GM19467 (cell line): ENCODE data around the gene SIGLECL1.

ENCODE experiments used
- ATAC-seq: cut with Tn5 transposase; IDR thresholded peaks from one replicate; pipeline ENCODE4 v1.9.1; 2021; ENCODE audit warnings: mild to moderate bottlenecking, moderate library complexity; ENCODE audit not compliant: unreplicated experiment

The SIGLECL1 gene

DNA sequence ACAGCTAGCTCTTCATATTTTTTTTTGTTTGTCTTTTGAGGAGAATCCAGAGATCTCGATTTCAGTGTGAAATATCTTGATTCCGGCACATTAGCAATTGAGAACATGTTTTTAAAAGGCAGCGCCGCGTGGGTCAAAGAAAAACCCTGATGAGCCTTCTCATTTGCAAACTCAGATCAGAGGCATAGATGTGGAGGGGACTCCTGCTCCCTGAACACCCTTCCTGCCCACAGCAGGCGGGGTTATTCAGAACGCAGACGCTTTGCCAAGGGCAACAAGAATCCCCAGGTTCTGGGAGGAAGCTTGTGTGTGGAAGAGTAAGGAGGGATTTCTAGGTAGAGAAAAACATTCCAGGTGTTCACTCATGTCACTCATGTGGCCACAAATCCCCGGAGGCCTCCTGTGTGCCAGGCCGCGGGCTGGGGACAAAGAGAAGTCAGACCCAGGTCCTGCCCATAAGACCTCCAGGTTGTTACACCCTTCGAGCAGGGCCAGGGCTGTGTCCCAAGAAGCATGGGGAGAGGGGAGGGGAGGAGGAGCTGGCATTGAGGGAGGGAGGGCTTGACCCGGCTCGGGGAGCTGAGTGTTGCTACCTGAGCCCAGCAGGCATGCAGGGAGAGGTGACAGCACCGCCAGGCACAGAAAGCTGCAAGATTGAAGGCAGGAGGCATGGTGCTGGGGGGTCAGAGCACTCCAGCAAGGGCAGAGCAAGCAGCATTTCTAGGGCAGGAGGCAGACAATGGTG lies 44.7 kb downstream of the SIGLECL1 start:
- no peak for ATAC-seq

DNA sequence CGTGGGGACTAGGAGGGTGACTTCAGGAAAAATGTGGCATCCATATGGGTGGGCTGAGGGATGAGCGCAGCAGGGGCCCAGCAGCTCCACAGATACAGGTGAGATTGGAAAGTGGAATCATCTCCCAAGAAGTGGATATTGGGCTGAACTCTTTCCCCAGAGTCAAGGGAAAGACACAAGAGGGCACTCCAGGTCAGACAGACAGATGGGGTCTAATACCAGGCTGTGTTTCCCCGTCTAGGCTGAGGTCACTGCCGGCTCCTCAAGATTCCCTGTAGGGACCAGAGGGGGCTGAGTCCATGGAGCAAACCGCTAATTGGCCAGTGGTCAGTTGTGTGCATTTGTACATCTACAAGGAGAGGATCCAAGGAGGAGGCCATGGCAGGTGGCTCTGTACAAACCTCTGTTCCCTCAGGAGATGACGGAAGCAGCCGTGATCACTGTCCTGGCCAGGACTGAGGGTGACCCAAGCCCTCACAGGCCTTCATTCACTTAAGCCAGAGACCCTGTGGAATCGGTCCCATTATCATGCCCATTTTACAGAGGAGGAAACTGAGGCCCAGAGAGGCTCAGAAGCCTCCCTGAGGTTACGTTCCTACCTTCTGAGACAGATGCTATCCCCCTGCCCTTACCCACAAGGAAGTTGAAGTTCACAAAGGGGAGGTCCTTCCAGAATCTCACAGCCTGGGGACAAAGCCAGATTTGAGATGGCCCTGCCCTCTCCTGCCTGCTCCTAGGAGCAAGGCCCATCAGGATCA lies 45.6 kb downstream of the SIGLECL1 start:
- ATAC-seq: no peak

DNA sequence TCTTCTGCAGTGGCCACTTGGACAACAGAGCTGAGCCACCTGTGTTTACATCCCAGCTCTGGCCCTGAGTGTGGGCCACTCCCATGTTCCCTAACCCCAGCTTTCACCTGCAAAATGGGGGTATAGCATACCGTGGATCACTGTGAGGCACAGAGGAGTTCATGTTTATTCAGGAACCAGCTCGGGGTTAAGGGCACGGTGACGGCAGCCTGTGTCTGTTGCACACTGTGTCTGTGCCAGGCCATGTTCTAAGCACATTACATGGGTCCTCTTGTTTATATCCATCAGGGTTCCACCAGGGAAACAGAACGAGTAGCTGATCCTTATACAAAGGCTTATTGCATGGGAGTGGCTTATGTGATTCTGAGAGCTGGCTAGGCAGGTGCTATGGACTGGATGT lies 46.5 kb downstream of the SIGLECL1 start:
- ATAC-seq: no peak

DNA sequence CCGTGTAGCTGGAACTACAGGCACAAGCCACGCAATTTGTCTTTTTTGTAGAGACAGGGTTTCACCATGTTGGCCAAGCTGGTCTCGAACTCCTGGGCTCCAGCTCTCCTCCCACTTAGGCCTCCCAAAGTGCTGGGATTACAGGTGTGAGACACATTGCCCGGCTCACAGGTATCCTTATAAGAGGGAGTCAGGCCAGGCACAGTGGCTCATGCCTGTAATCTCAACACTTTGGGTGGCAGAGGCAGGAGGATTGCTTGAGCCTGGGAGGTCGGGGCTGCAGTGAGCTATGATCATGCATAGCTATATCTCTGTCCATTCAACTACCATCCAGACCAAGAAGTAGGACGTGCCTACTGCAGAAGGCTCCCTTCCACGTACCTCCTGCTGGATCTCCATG lies 50.4 kb downstream of the SIGLECL1 start:
- ATAC-seq: no peak

DNA sequence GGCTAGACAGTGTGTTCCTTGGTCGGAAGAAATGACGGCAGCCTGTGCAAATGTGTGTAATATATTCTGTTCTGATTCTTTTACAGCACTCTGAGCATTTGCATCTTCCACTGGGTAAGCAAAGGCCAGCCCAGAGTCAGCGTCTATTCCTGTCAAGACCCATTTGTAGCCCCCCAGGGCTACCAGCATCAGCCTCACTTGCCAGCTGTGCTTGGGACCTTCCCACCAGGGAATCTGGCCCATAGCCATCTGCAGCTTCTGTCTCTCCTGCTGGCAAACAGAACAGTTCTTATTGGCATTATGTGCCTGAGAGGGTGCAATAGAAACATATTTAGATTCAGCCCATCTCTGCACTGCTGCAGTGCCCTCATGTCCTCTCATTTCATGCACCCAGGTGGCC lies 54.6 kb downstream of the SIGLECL1 start:
- no peak for ATAC-seq

DNA sequence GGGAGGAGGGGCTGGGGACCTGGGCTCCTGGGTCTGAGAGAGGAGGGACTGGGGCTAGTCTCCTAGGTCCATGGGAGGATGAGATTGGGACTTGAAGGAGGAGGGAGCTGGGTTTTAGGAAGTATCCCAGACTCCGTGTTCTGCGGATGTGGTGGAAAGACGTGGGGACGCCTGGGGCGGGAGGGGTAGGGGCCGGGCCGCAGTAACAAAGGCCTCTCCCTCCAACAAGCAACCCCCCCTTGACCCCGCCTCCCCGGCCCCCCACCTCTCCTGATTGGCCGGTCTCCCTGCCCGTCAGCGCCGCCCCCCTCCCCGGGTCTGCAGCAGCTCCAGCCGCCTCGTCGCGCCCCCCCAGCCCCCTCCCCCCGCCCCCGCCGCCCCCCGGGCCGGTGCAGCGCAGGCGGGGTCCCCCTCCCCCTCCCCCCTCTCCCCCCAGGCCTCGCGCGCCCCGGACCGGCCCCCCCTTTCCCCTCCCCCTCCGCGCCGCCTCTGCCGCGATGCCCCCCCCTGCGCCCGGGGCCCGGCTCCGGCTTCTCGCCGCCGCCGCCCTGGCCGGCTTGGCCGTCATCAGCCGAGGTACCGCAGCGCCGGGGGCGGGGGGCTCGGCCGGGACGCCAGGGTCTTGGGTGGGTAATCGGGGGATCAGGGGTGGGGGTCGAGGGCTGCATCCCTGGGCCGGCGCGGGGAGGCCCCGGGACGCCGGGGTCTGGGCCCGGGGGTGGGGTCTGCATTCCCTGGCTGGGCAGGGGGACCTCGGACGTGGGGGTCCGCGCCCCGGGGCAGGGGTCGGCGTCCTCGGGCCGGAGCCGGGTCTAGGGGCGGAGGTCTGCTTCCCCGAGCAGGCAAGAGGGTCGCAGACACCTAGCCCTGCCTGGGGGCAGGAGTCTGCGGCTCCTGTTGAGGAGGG lies 60.7 kb downstream of the SIGLECL1 start, which contains the start of gene IGLON5:
Gene IGLON5, plus strand, starts transcription at position 294 of the 907 bp plus-strand sequence. Its CDS starts 204 bp downstream, at position 498.
- ATAC-seq: no peak

DNA sequence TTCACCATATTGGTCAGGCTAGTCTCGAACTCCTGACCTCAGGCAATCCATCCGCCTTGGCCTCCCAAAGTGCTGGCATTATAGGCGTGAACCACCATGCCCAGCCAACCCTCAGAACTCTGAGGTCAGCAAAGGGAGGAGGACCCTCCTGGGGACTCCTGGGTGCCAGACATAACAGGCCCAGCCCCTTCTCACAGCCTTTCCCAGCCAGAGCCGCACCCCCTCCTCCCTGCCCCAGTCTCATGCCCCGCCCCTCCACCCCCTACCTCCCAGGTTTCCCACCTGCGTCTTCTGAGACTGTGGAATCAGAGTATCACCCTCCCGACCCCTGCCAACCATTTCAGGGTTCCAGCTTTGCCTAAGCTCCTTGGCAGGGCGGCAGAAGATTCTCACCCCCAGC lies 65.8 kb downstream of the SIGLECL1 start:
- no peak for ATAC-seq

DNA sequence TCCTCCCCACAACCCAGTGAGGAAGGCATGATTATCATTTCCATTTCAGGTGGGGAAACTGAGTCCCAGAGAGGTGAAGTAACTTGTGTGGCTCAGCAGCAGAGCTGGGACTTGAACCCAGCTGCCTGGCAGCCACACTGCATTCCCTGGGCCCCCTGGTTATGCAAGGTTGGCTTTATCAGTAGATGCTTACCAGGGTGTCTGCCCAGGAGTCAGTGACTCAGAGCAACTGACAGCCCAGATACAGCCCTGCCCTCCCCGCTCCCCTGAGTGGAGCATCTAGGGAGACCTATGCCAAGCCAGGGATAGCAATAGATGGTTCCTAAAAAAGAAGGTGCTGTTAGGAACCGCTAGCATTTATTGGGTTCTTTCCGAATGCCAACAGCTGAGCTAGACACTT lies 66.5 kb downstream of the SIGLECL1 start:
- ATAC-seq: no peak

DNA sequence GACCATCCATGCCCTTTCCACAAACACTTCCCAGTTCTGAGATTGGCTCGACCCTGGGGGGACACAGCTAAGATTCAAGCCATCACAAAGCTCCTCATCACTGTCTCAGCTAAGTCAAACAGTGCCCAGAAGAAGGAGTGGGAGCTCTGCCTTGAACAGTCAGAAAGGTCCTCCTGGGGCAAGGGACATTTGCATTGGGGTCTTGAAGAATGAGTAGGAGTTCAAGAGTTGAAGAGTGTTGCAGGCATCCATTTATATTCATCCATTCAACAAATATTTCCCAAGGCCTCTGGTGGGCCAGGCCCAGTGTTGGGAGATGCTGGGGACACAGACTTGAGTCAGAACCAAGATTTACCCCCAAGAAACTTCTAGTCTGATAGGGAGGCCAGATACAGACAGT lies 67.1 kb downstream of the SIGLECL1 start:
- no peak for ATAC-seq
